ENCODE data around the gene CMBL. TPM values are rescaled to one million over a fixed set of nuclear protein-coding genes. Genes with fewer than 3 reads are reported as not detected.
A peak's percentile ranks its signal among the peaks of the same experiment; 100 is the strongest.

Gene CMBL
- total RNA-seq, result 10 to 100 TPM in 3 of 4 donors, 1 to 10 TPM in 1; 8.1 to 21.3 (median 11.4) TPM
- 100 to 1,000 TPM in 2 of 3 donors, 10 to 100 TPM in 1; 85.8 to 261 (median 169) TPM for polyA plus RNA-seq

- 1 to 2% methylated on average over 56 of the region's 56 CpGs for WGBS, 2 donors
- intact Hi-C loops (cut with DNase I), result loop anchor here (5.0 kb wide), 1 partner anchor 45 kb away; the partner anchor contains the start of gene MARCHF6
- peaks cover 0 to 14% (median 11%) of the 10 kb centered on the region in 4 donors for H3K4me1 ChIP-seq
- H3K36me3 ChIP-seq, result no peaks in the 10 kb centered on the region
- no peaks in the 10 kb centered on the region for H3K9me3 ChIP-seq
- TF ChIP-seq CTCF (IDR thresholded peaks at IDR 0.05), result no peak
- TF ChIP-seq EP300 (IDR thresholded peaks at IDR 0.05), result no peak
- no peak for TF ChIP-seq POLR2AphosphoS5 (IDR thresholded peaks at IDR 0.05)
- TF ChIP-seq POLR2A (IDR thresholded peaks at IDR 0.05), result no peak
- peak within 1 kb of the TSS; percentile 79 to 85 (median 84) for H3K27ac ChIP-seq
- no peaks in the 10 kb centered on the region for H3K27me3 ChIP-seq
- peak; percentile 69 for DNase-seq
- peak within 1 kb of the TSS; percentile 55 to 75 (median 64) for H3K4me3 ChIP-seq
Observed at GRCh38 chr5:10307206-10308148, at the start of gene CMBL. Gene CMBL, minus strand, starts transcription at chr5:10307902. Its CDS starts 17,140 bp downstream, at chr5:10290762.

- intact Hi-C loops (cut with DNase I), result no loop called here
- Histone ChIP-seq H3K4me3 (peak overlapping the region; percentile 82 to 98 (median 91)), H3K9me3 (no peaks in the 10 kb centered on the region), H3K4me1 (peaks cover 0 to 56% (median 47%) of the 10 kb centered on the region in 4 donors), H3K27me3 (no peaks in the 10 kb centered on the region), H3K36me3 (no peaks in the 10 kb centered on the region), H3K27ac (peak overlapping the region; percentile 94 to 99 (median 96))
- DNase-seq, result no peak
- TF ChIP-seq CTCF (IDR thresholded peaks at IDR 0.05) (no peak), POLR2A (IDR thresholded peaks at IDR 0.05) (no peak), POLR2AphosphoS5 (IDR thresholded peaks at IDR 0.05) (no peak), EP300 (IDR thresholded peaks at IDR 0.05) (no peak)
- 8 to 21% methylated on average over 16 of the region's 16 CpGs for WGBS, 2 donors
Observed at GRCh38 chr5:10355071-10355889, 47.6 kb upstream of the CMBL start.

GRCh38 chr5:10354048-10354872, 46.6 kb upstream of the CMBL start:
- no peak for TF ChIP-seq CTCF (IDR thresholded peaks at IDR 0.05)
- TF ChIP-seq EP300 (IDR thresholded peaks at IDR 0.05), result no peak
- Histone ChIP-seq H3K27ac (peak overlapping the region; percentile 94 to 99 (median 96)), H3K9me3 (no peaks in the 10 kb centered on the region), H3K4me3 (peak overlapping the region; percentile 82 to 98 (median 91)), H3K36me3 (no peaks in the 10 kb centered on the region), H3K4me1 (peaks cover 0 to 52% (median 47%) of the 10 kb centered on the region in 4 donors), H3K27me3 (no peaks in the 10 kb centered on the region)
- DNase-seq, result peak; percentile 72
- 0 to 1% methylated on average over 54 of the region's 54 CpGs for WGBS, 2 donors
- intact Hi-C loops (cut with DNase I), result loop anchor here (5.0 kb wide), 1 partner anchor 47 kb away; the partner anchor contains the start of gene CMBL
